CD4-positive, alpha-beta T cell treated with Interleukin-10 for 1 hour (primary cell): ENCODE results near the gene REL.

Source experiments
- DNase-seq: peaks from one replicate; pipeline ENCODE4 v3.0.0-alpha.2; 2020

Gene REL

DNA sequence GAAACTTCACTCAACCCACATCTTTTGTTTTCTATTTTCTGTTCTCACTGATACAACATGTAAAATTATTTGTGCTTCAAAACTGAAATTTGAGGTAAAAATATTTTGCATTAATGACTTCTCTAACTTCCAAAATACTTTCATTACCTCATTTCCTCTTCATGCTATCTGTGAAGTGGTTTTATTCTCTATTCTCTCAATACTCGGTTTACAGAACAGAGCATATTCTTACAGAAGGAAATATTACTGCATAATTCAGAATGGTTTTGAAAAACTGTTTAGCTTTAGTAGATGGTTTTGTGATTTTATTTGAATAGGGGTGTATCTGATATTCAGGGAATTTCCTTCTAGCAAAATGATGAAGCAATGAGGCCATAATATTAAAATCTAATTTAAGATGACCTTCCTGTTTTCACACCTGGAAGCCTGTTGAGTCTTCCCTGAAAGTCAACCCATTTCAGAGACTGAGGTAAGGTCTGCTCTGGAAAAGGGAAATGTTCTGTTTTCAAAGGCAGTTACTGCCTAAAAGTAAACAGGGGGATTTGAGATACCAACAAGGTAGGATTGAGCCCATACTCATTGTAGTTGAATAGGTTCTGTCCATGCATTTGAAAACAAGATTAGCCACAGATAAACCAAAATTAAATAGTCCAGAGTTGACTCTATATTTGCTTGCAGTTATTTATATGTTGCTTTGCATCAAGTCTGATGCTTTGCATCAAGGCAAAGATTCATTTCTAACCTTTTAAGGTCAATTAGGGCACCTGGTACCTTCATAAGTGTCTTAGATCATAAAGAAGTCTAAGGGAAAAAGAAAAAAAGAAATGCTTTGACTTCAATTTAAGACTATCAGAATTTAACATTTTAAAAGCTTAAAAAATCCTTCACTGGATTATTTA is 85.4 kb downstream of the REL start:
- DNase-seq, result no peak

DNA sequence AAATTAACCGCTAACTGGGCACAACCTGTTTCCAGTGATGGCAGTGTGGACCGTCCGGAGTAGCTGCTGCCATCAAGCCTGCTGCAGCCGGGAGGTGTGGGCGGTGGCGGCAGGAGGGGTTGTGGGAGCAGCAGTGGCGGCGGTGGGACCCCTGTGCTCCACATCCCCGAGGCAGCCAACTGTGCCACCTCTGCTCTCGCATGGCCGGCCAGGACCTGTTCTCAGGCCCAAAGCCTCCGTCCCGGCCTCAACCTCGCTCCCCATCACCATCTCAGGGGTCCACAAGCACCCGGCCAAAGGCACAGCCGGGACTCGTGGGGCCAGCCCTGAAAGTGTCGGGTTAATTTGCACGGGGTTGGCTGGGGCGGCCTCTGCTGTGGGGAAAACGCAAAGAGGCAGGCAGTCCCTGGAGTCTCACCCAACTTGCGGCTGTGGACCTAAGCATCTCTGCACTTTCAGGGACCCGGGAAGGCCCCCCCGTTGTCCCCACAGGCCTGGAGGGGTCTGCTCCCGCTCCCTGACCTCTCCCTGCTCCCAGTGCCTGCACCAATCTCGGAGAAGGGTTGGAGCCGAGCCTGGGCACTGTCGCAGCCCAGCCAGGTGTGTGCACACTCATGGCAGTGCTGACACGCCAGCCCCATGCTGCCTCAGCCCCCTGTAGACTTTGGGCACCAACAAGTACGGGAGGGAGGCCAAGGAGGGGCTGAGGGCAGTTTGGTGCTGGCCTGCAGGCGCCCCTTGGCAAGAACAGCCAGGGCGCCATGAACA is 91.7 kb downstream of the REL start:
- DNase-seq, result no peak

DNA sequence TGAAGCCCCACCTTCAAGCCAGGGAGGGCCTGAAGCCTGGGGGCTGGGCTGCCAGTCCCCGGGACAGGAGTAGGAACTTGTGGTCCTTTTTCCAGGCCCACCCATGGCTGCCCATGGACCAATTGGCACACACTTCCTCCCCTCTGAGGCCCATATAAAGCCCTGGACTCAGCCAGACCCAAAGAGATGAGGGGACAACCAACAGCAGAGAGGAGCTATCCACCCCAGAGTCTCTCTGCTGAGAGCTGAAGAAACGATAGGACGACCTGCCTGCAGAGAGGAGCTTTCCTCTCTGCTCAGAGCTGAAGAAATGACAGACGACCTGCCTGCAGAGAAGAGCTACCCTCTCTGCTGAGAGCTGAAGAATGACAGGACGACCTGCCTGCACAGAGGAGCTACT is 92.3 kb downstream of the REL start:
- DNase-seq, result no peak

DNA sequence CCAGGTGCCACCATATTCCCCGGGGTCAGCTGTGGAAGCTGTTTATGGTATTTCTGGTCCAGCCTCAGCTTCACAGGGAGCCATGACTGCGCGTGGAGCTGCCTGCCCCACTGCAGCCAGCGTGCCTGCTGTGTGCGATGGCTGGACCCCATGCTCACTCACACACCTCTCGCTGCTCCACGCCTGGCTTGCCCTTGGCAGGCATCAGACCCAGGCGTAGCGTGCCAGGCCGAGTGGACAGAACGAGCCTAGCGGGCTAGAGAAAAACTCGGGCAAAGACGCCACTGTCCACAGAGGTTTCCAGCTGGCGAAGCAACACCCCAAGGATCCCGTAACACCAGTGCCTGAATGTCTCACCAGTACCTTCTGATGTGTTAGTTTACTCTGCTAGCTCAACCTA is 93.3 kb downstream of the REL start:
- DNase-seq, result no peak
